Stimulated activated CD4-positive, alpha-beta T cell treated with anti-CD3 and anti-CD28 coated beads, TNF-alpha, amount 100 ng/mL, for 24 hours (primary cell): ENCODE results near the gene PKHD1.
"Not testable (repeated sequence)": the region's sequence is repeated elsewhere in the genome, so short reads cannot be mapped to it uniquely, and the experiment has no call there.

Experiments used
- DNase-seq, 3 experiments: peaks; one replicate each; pipeline ENCODE4 v3.0.0-alpha.2; 2020; ENCODE audit warnings: low read depth in 3 of 3

Gene PKHD1

GRCh38 chr6:51989789-51990188 is 97.6 kb downstream of the PKHD1 start:
- no peak for DNase-seq

DNA sequence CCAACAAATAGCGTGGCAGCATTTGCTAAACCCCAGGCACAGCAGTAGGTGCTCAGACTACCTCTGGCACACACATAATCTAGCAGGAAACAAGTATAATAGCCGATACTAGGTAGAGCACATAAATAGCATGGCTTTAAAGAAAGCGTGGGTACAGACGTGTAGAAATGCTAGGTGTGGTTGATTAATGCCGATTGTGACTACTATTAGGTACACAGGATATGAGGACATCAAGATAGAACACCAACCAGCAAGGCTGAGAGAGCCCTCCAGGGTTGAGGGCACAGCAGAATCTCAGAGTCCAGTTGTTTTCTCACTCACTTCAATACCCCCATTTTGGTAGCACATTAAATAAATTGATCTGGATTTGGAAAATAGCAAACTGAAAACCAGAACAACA is 100.5 kb downstream of the PKHD1 start:
- DNase-seq: no peak

GRCh38 chr6:51983564-51983963 is 103.8 kb downstream of the PKHD1 start:
- DNase-seq: no peak

DNA sequence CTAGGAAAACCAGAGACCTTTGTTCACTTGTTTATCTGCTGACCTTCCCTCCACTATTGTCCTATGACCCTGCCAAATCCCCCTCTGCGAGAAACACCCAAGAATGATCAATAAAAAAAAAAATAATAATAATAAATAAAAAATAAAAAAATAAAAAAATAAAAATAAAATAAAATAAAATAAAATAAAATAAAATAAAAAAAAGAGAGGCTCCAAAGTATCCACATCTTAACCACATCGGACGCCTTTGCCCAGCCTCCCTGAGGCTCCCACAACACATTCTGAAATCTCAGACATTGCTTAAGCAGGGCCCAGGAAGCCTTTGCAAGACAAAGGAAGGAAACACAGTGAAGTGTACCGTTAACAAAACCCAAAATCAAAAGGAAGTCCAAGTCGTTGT is 104.7 kb downstream of the PKHD1 start:
- not testable (repeated sequence) for DNase-seq

- DNase-seq: no peak
Measured at GRCh38 chr6:51976374-51976773, 111.0 kb downstream of the PKHD1 start.

DNA sequence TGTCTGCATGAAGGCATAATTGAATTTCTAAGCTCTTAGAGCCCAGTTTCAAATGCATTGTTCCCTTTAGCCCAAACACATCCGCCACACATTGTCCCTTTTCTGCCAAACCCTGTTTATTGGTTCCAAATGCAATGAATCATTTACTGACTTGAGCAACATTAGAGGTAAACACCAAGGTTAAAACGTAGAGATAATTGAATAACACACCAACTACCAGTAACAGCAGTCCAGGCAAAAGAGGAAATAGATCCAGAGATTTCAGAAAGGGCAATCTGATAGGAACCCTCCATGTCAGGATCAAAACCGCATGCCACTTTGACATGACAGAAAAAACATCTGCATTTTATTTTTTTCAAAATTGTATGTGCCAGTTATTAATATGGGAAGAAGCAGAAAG is 114.8 kb downstream of the PKHD1 start:
- no peak for DNase-seq

DNA sequence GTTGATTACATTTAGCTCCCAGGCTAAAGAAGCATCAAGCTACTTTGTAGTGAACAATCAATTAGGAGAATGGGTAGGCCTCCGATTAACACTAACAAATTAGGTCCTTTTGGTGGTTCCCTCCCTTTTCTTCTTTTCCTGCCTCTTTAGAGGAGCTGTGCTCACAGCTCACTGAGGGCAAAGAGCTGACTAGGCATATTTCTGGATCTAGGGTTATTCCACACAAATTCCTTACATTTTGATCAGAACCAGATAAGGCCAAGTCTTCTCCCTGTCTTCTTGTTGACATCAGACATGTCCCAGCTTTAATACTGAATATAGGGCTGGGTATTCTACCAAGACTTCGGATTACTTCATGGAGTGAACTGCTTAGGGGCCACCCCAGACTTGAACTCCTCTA is 119.1 kb downstream of the PKHD1 start:
- DNase-seq: no peak

DNA sequence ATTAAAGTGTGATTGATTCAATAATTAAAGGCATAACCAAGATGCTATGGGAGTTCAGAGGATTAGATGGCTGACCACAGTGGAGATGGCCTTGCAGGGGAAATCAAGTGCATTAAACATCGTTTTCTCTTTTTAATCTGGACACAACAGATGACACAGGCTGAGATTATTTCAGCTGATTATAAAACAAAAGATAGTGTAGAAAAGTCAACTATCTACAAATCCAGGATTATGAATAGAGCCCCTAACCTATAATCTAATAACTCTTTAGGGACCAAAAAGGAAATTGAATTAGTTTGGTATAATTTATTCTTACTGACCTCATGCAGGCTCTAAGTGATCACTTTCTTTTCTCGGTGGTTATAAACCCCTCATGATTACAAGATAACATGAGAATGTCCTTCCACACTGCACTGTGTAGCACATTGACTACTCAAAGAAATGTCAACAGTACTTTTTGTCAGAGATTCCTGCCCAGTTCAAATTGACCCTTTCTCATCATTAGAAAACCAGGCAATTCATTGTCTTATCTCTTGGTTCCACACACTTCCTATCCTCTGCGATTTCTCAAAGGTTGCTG is 122.1 kb downstream of the PKHD1 start:
- no peak for DNase-seq

GRCh38 chr6:51963980-51964379 is 123.4 kb downstream of the PKHD1 start:
- no peak for DNase-seq

GRCh38 chr6:51962354-51962753 is 125.1 kb downstream of the PKHD1 start:
- DNase-seq: no peak

DNA sequence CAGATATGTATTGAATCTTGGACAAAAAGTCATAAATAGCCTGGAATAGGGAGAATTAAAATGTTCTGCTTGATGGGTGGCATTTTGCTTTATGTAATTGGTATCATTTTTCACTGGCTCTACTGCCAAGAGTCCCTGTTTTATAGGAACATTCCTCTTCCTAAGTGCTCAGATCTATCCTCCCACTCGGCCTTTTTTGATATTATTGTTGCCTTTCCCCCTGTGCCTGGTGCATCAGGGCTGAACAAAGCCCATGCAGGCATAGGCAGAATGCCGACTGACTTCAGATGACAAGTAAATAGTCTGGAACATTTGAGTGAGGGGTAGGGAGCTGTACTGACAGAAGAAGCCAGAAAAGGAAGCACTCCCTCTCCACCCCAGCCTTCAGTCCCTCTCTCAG is 127.0 kb downstream of the PKHD1 start:
- DNase-seq: no peak

DNA sequence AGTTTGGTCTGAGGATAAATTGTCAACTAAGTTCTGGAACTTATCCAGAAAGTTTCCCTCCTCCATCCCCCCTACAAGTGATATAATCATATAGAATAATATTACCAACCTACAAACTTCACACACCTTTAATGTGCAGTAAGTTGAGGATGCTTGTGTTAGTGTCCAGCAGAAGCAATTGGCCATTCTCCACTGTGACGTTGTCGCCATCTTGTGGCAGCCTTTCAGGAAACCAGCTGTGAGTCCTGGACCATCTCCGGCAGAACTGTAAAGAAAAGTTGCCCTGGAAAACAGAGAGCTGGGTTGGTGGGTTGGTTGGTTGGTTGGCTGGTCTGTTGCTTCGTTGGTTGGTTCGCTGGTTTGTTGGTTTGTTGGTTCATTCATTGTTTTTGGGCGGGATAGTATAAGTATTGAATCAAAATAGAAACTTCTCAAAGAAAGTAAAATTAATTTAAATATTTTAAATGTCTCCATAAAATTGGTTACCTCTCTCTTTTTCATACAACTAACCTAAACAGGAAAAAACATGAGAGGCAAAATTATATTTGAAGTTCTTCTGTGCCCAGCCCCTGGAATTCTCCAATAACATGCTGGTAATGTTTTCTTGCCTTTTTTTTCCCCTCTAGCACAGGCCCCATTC is 127.5 kb downstream of the PKHD1 start:
- peak in 1 of 3 experiments; percentile 42 for DNase-seq

GRCh38 chr6:51954681-51955080 is 132.7 kb downstream of the PKHD1 start:
- no peak for DNase-seq

DNA sequence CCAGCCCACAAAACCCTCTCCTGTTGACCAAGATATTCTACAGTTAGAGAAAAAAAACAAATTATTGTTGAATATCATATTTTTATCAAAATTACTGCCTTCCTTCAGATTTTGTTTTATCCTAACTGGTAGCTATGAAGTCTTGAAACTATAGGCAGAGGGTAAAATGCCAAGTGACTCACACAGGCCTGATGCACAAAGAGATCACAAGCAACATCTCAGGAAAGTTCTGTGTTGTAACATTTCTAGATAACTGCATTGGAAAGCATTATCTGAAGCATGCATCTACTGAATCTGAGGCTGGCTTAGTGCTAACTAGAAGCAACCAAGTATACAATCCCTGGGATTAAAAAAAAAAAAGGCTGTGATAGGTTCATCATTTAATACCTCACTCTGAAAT is 134.2 kb downstream of the PKHD1 start:
- DNase-seq: no peak

- DNase-seq: no peak
Measured at GRCh38 chr6:51951924-51952323, 135.5 kb downstream of the PKHD1 start.

GRCh38 chr6:51949526-51949925 is 137.9 kb downstream of the PKHD1 start:
- DNase-seq: no peak

DNA sequence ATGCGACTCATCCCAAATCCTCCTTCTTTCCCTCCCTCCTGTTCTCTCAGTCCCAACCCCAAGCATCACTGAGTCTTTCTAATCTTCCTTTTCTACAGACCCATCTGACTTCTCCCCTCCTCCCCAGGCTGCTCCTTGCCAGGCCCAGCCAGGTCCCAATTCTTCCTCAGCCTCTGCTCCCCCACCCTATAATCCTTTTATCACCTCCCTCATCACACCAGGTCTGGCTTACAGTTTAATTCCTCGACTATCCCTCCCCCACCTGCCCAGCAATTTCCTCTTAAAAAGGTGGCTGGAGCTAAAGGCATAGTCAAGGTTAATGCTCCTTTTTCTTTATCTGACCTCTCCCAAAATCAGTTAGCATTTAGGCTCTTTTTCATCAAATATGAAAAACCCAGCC is 147.7 kb downstream of the PKHD1 start:
- not testable (repeated sequence) for DNase-seq

DNA sequence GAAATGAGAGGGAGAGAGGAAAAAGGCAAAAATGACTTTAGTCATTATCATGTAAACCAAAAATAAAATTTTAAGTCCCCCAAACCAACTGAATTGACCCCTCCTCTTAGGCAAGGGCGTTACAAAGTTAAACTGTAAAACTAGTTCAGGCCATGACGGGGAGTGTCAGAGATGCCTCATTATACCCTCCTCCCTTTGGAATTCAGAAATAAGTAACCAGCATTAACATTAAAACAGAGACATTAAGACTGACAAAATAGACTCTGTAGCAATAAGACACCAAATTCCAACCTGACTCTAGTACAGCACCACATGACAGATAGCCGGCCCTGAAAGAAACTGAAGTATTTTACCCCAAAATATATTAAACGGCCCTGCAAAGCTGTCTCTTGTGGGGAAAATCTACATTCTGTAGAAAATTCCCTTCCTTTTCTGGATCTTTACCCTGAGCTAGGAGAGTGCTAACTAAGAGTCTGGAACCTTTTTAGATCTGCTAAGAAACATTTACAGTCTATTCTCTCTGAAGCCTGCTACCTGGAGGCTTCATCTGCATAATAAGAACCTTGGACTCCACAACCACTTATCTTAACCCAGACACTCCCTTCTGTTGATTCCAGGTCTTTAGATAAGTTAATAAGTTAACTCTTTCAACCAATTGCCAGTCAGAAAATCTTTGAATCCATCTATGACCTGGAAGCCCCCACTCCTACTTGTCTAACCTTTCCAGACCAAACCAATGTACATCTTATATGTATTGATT is 150.7 kb downstream of the PKHD1 start:
- DNase-seq: no peak

- no peak for DNase-seq
Measured at GRCh38 chr6:51934098-51934497, 153.3 kb downstream of the PKHD1 start.

DNA sequence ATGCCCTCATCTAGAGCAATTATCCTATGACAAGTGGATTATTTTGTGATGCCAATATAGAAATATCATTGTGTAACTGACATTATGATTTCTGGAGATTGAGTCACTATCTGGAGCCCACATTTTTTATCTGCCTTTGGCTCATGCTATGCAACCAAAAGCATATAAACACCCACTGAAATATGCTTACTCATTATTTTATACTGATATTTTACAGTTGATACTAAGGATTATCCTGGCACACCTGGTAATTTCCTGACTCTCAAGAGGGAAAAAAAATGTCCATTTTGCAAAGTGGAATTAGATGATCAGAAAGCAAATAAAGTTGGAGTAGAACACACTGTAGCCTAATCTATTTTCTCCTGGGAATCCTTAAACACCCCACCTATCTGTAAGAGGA is 154.5 kb downstream of the PKHD1 start:
- no peak for DNase-seq

DNA sequence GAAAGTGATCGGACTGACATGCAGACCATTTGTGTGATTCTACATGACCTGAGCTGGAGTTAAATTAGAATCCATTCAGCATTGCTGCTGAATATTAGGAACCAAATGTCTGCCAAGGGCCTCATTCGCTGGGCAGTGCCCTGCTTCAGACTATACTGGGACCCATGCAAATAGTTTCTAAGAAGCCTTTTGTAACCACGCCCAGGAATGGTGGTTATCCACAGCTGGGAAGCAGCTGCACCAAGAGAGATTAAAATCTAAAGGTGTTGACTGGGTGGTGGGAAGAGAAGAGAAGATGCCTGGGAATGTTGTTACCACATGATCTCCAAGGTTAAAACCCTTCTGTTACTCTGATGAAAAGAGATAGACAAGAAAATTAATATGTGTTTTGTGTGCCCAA is 156.8 kb downstream of the PKHD1 start:
- DNase-seq: no peak

DNA sequence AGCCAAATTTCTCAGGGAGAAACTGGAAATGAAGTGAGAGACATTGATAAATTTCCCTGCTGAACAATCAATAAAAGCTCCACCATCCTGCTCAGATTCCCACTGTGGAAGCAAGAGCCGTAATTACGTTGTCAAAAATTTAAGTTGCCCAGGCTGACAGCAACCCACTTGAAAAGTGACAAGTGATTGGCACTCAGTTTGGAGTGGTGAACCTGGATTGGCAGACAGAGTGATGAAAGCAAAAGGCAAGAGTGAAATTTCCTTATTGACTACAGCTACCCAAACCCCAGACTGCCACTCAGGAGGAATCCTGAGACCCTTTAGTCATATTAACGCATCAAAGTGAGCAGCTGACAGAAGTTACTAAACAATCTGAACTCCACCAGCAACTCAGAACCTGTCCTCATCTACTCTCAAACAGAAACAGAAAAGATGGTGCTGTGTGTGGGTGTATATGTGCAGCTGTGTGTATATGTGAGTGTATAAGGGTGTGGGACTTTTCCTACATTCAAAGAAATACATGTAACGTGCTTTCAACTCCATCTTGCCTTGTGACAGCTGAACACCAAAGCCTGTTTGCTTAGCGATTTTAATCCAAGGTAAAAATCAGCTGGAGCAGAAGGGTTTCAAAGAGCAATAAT is 157.4 kb downstream of the PKHD1 start:
- no peak for DNase-seq

DNA sequence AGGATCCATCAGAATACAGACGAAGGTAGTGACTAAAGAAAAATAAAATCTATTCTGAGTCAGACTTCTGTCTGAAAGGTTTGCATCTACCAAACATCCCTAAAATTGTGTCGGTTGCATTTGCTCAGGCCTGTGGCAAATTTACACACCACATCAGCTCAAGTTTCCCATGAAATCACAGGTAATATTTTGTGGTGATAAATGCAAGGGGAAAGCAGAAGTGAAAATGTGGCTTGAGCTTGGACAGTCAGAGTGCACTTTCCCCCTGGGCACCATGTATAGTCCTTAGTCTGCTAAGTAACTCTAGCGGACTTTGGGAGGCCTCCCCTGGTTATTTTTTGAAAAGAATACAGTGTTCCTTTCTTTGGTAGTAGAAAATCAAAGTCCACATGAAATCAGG is 159.1 kb downstream of the PKHD1 start:
- DNase-seq: no peak
